Upper lobe of left lung (tissue), 6 donors: ENCODE data around the gene CLSTN2. TPM values are rescaled to one million over a fixed set of nuclear protein-coding genes. Genes with fewer than 3 reads are reported as not detected.

Source experiments
- ATAC-seq, 2 donors: fragments of 200-7000 bp; cut with Tn5 transposase; one replicate each; pipeline ENCODE4 v1.9.1; 2022; ENCODE audit warnings: mild to moderate bottlenecking in 2 of 2, moderate library complexity in 2 of 2; ENCODE audit not compliant: low FRiP score in 2 of 2
- DNase-seq, 2 donors: peaks; one replicate each; pipeline ENCODE4 v3.0.0-alpha.2; 2019 to 2020
- H3K27ac ChIP-seq, 4 donors: fragments of 200-600 bp; sonication (generic); one replicate each; pipeline ENCODE4 v1.5.1; 2016 to 2019
- H3K27me3 ChIP-seq, 4 donors: fragments of 200-600 bp; sonication (generic); one replicate each; pipeline ENCODE4 v1.5.1; 2017 to 2019
- H3K36me3 ChIP-seq, 4 donors: fragments of 200-600 bp; sonication (generic); one replicate each; pipeline ENCODE4 v1.5.1; 2016 to 2019
- H3K4me1 ChIP-seq, 4 donors: fragments of 200-600 bp; sonication (generic); one replicate each; pipeline ENCODE4 v1.5.1; 2018 to 2019
- H3K4me3 ChIP-seq, 4 donors: fragments of 200-600 bp; sonication (generic); one replicate each; pipeline ENCODE4 v1.5.1; 2017 to 2019; ENCODE audit warnings: mild to moderate bottlenecking in 2 of 4, moderate library complexity in 1 of 4
- H3K9me3 ChIP-seq, 4 donors: fragments of 200-600 bp; sonication (generic); one replicate each; pipeline ENCODE4 v1.5.1; 2018 to 2019
- CTCF ChIP-seq, 6 experiments: fragments of 450-650 bp in 4 of 6; fragments of 200-600 bp in 2 of 6; sonication (generic) in 2 of 6; IDR thresholded peaks; one replicate each; pipeline ENCODE4 v1.5.1; 2016 to 2019; ENCODE audit warnings: antibody characterized with exemption in 6 of 6
- EP300 ChIP-seq, 4 donors: sonication (generic); formaldehyde crosslinking; IDR thresholded peaks; one replicate each; pipeline ENCODE4 v1.5.1; 2017; ENCODE audit warnings: antibody characterized with exemption in 4 of 4, control low read depth in 2 of 4
- POLR2A ChIP-seq, 4 donors: fragments of 450-650 bp; IDR thresholded peaks; one replicate each; pipeline ENCODE4 v1.5.1; 2016 to 2017; ENCODE audit warnings: antibody characterized with exemption in 4 of 4, mild to moderate bottlenecking in 2 of 4
- POLR2AphosphoS5 ChIP-seq, 2 donors: sonication (generic); formaldehyde crosslinking; IDR thresholded peaks; one replicate each; pipeline ENCODE4 v1.5.1; 2017; ENCODE audit warnings: antibody characterized with exemption in 2 of 2
- WGBS, 2 donors: methylation state at CpG; one replicate each; pipeline ENCODE4 v1.1.5; 2017 to 2018; 5-methylcytosine and 5-hydroxymethylcytosine counted together
- total RNA-seq, 6 donors: library from RNA; depleted of rRNA in 4 of 6; stranded (reverse); fragments of >200 nt in 4 of 6; gene quantifications; one replicate each; pipeline versions ENCODE4 v1.1.0 to v1.2.1, GENCODE V29; 2016 to 2021
- donor health status: DM: no; HTN: no; CAD: no; lungs with moderate emphysema.
- donor health status: DM: no; HTN: yes; CAD: no; lungs with severe emphysema.

Gene CLSTN2
- total RNA-seq, 6 donors from 2014 or later, result 1.0 to 4.3 (median 1.6) TPM

GRCh38 chr3:140470962-140471361 is 536.0 kb downstream of the CLSTN2 start:
- WGBS, 2 donors, result 90% methylated on average over 2 of the region's 2 CpGs
- Histone ChIP-seq H3K36me3 (no peaks in the 10 kb centered on the region), H3K27ac (no peak overlapping the region), H3K4me3 (no peak overlapping the region), H3K27me3 (no peaks in the 10 kb centered on the region), H3K4me1 (peaks cover 0 to 5% (median 4%) of the 10 kb centered on the region in 4 donors), H3K9me3 (no peaks in the 10 kb centered on the region)
- ATAC-seq, result no peak
- DNase-seq, result peak in 1 of 2 donors; percentile 37
- TF ChIP-seq POLR2AphosphoS5 (IDR thresholded peaks at IDR 0.05) (no peak), EP300 (IDR thresholded peaks at IDR 0.05) (no peak), CTCF (IDR thresholded peaks at IDR 0.05) (no peak), POLR2A (IDR thresholded peaks at IDR 0.05) (no peak)

- Histone ChIP-seq H3K27me3 (no peaks in the 10 kb centered on the region), H3K36me3 (no peaks in the 10 kb centered on the region), H3K4me3 (no peak overlapping the region), H3K9me3 (no peaks in the 10 kb centered on the region), H3K27ac (no peak overlapping the region), H3K4me1 (peaks cover 0 to 5% (median 3%) of the 10 kb centered on the region in 4 donors)
- ATAC-seq (no peak), DNase-seq (no peak)
- whole genome bisulfite sequencing, 2 donors, result 73 to 87% methylated on average over 3 of the region's 3 CpGs
- no peak for TF ChIP-seq POLR2AphosphoS5 (IDR thresholded peaks at IDR 0.05)
- no peak for TF ChIP-seq CTCF (IDR thresholded peaks at IDR 0.05)
- no peak for TF ChIP-seq POLR2A (IDR thresholded peaks at IDR 0.05)
- TF ChIP-seq EP300 (IDR thresholded peaks at IDR 0.05), result no peak
Measured at GRCh38 chr3:140472306-140473020, 537.5 kb downstream of the CLSTN2 start.

- no peaks in the 10 kb centered on the region for H3K4me1 ChIP-seq
- no peak for DNase-seq
- H3K27ac ChIP-seq, result no peak overlapping the region
- 46 to 63% methylated on average over 1 of the region's 1 CpG for WGBS, 2 donors
- no peak for ATAC-seq
- TF ChIP-seq POLR2AphosphoS5 (IDR thresholded peaks at IDR 0.05) (no peak), CTCF (IDR thresholded peaks at IDR 0.05) (no peak), EP300 (IDR thresholded peaks at IDR 0.05) (no peak), POLR2A (IDR thresholded peaks at IDR 0.05) (no peak)
- no peak overlapping the region for H3K4me3 ChIP-seq
- H3K9me3 ChIP-seq, result peaks cover 0 to 9% (median 0%) of the 10 kb centered on the region in 4 donors
- no peaks in the 10 kb centered on the region for H3K27me3 ChIP-seq
- H3K36me3 ChIP-seq, result no peaks in the 10 kb centered on the region
Measured at GRCh38 chr3:140487566-140487965, 552.6 kb downstream of the CLSTN2 start.

- no peak overlapping the region for H3K27ac ChIP-seq
- DNase-seq (no peak), ATAC-seq (no peak)
- TF ChIP-seq EP300 (IDR thresholded peaks at IDR 0.05), result no peak
- no peak for TF ChIP-seq CTCF (IDR thresholded peaks at IDR 0.05)
- TF ChIP-seq POLR2A (IDR thresholded peaks at IDR 0.05), result no peak
- no peak for TF ChIP-seq POLR2AphosphoS5 (IDR thresholded peaks at IDR 0.05)
- H3K4me1 ChIP-seq, result no peaks in the 10 kb centered on the region
- no peaks in the 10 kb centered on the region for H3K36me3 ChIP-seq
- no peak overlapping the region for H3K4me3 ChIP-seq
- no peaks in the 10 kb centered on the region for H3K27me3 ChIP-seq
- H3K9me3 ChIP-seq, result no peaks in the 10 kb centered on the region
- whole genome bisulfite sequencing, 2 donors, result 100% methylated on average over 1 of the region's 1 CpG
Measured at GRCh38 chr3:140493271-140493670, 558.3 kb downstream of the CLSTN2 start.

DNA sequence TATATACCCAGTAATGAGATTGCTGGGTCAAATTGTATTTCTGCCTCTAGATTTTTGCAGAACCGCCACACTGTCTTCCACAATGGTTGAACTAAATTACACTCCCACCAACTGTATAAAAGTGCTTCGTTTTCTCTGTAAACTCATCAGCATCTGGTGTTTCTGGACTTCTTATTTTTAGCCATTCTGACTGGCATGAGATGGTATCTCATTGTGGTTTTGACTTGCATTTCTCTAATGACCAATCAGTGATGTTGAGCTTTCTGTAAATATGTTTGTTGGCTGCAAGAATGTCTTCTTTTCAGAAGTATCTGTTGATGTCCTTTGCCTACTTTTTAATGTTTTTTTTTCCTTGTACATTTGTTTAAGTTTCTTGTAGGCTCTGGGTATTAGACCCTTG is 560.0 kb downstream of the CLSTN2 start:
- Histone ChIP-seq H3K27ac (no peak overlapping the region), H3K9me3 (no peaks in the 10 kb centered on the region), H3K4me3 (no peak overlapping the region), H3K4me1 (no peaks in the 10 kb centered on the region), H3K27me3 (no peaks in the 10 kb centered on the region), H3K36me3 (no peaks in the 10 kb centered on the region)
- no peak for ATAC-seq
- 61 to 77% methylated on average over 2 of the region's 2 CpGs for WGBS, 2 donors
- TF ChIP-seq POLR2A (IDR thresholded peaks at IDR 0.05) (no peak), CTCF (IDR thresholded peaks at IDR 0.05) (no peak), POLR2AphosphoS5 (IDR thresholded peaks at IDR 0.05) (no peak), EP300 (IDR thresholded peaks at IDR 0.05) (no peak)
- DNase-seq, result no peak
